Hepatic stellate cell (primary cell): ENCODE results near the gene INTS3.

Experiments
- DNase-seq: peaks from one replicate; pipeline ENCODE4 v3.0.0; 2011; ENCODE audit warnings: low spot score

The INTS3 gene, protein sequence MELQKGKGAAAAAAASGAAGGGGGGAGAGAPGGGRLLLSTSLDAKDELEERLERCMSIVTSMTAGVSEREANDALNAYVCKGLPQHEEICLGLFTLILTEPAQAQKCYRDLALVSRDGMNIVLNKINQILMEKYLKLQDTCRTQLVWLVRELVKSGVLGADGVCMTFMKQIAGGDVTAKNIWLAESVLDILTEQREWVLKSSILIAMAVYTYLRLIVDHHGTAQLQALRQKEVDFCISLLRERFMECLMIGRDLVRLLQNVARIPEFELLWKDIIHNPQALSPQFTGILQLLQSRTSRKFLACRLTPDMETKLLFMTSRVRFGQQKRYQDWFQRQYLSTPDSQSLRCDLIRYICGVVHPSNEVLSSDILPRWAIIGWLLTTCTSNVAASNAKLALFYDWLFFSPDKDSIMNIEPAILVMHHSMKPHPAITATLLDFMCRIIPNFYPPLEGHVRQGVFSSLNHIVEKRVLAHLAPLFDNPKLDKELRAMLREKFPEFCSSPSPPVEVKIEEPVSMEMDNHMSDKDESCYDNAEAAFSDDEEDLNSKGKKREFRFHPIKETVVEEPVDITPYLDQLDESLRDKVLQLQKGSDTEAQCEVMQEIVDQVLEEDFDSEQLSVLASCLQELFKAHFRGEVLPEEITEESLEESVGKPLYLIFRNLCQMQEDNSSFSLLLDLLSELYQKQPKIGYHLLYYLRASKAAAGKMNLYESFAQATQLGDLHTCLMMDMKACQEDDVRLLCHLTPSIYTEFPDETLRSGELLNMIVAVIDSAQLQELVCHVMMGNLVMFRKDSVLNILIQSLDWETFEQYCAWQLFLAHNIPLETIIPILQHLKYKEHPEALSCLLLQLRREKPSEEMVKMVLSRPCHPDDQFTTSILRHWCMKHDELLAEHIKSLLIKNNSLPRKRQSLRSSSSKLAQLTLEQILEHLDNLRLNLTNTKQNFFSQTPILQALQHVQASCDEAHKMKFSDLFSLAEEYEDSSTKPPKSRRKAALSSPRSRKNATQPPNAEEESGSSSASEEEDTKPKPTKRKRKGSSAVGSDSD

DNA sequence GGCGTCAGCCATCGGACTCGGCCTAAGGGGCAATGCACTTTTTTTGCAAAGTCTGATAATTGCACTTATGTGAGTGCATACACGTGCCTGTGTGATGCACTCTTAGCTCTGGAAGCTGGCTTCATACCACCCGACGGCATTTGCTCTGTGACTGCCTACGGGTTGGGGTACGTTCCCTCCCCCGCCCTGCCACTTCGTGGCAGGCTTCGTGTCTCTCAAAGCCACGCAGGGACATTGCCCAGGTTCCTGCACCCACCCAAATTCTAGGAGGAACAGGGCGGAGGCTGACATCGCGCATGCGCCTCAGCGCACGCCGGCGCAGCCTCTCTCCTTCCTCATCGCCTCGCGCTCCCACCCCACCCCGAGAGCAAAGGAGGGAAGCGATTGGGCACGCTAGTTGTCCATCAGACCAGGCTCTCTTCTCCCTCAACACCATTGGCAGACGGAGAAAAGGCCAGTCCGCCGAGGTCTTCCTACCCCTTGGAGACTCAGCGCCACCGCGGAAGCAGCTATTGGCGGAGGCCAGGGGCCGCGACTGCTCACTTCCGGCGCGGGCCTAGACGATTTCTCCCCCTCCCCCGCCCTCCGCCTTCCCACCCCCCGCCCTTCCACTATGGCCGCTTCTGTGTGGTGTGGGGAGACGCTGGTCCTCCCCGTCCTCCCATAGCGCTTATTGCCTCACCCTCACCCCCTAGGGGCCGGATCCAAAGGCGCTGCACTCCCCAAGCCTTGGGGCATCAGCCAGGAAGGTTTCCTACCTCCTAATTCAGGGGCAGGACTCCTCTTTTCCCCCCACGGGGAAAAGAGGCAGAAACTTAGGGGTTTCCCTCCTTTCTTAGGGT lies at the start of gene INTS3:
TSS of gene INTS3 (plus strand) at position 588 of the 842 bp plus-strand sequence. CDS start 585 bp downstream, outside the sequence.
- peak; percentile 100 for DNase-seq

- DNase-seq, result peak; percentile 61
Measured at GRCh38 chr1:153678519-153679336, 49.1 kb upstream of the INTS3 start, which contains the start of gene NPR1. TSS of gene NPR1 (plus strand) at chr1:153678688. CDS start at chr1:153679109, 421 bp downstream.

DNA sequence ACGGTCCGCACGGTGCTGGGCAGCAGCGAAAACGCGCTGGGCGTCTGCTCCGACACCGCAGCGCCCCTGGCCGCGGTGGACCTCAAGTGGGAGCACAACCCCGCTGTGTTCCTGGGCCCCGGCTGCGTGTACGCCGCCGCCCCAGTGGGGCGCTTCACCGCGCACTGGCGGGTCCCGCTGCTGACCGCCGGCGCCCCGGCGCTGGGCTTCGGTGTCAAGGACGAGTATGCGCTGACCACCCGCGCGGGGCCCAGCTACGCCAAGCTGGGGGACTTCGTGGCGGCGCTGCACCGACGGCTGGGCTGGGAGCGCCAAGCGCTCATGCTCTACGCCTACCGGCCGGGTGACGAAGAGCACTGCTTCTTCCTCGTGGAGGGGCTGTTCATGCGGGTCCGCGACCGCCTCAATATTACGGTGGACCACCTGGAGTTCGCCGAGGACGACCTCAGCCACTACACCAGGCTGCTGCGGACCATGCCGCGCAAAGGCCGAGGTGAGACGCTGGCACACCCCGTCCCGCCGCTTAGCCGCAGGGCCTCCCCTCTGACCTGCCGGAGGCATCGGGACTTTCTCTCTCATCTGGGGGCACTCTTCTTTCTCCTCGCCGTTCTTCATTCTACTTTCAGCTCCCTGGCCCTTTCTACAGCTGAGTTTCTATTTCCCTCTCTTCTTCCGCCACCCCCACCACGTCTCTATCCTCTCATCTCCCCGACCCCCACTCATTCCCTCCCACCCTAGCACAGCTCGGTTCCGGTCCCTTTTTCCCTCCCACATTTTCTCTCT lies 48.3 kb upstream of the INTS3 start:
- DNase-seq, result no peak

- no peak for DNase-seq
Measured at GRCh38 chr1:153680120-153680403, 47.8 kb upstream of the INTS3 start.

DNA sequence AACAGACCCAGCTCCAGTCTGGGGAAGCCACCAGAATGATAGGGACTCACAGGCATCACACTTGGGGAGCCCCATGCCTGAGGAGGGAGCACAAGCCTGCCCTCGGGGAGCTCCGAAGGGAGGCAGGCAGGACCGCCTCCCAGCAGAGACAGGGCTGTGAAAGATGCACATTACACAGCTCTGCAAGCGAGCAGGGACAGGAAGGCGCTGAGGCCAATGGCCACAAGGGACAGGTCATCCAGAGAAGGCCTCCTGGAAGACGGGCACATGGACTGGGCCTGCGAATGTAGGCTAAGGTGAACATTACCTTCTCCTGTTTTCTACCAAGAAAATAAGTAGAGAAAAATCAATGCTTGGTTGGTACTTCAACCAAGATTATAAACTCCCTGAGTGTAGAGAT lies 45.1 kb upstream of the INTS3 start:
- no peak for DNase-seq

- peak; percentile 53 for DNase-seq
Measured at GRCh38 chr1:153683854-153684253, 44.0 kb upstream of the INTS3 start.

DNA sequence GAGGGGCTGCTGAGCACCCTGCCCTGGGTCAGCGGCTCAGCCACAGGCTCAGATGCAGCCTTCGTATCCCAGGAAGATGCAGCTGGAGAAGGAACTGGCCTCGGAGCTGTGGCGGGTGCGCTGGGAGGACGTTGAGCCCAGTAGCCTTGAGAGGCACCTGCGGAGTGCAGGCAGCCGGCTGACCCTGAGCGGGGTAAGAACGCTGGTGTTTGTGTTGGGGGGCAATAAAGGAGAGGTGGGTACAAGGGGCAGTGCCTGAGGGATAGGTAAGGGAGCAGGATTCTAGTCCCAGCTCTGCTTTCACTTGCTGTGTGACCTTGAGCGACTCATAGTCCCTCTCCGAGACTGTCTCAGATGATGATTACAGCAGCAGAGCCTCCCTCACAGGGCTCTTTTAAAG lies 43.0 kb upstream of the INTS3 start:
- DNase-seq, result no peak

GRCh38 chr1:153685544-153686340 lies 42.1 kb upstream of the INTS3 start:
- no peak for DNase-seq

DNA sequence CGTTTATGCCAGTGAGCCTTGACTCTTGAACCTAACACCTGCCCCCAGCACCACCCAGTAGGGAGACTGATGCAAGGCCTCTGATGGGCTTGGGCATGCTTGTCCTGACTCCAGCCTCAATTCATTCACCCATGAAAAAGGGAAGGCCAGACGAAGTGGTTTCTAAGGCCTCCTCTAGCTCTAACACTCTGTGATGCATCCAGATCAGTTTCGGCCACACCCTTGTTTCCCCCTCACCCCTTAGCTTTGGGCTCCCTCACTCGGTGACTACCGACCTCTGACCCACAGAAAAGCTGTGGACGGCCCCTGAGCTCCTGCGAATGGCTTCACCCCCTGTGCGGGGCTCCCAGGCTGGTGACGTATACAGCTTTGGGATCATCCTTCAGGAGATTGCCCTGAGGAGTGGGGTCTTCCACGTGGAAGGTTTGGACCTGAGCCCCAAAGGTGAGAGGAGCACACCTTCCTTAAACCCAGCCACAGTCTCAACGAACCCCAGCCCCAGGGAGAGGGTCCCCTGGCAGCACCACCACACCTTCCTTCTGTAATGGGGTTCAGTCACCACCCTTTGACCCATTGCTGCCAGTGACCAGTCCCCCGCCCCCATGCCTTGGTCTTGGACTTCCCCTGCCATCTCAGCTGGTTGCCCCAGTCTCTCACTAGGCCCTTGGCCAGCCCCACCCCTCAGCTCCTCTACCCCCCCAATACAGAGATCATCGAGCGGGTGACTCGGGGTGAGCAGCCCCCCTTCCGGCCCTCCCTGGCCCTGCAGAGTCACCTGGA lies 40.3 kb upstream of the INTS3 start:
- no peak for DNase-seq

DNA sequence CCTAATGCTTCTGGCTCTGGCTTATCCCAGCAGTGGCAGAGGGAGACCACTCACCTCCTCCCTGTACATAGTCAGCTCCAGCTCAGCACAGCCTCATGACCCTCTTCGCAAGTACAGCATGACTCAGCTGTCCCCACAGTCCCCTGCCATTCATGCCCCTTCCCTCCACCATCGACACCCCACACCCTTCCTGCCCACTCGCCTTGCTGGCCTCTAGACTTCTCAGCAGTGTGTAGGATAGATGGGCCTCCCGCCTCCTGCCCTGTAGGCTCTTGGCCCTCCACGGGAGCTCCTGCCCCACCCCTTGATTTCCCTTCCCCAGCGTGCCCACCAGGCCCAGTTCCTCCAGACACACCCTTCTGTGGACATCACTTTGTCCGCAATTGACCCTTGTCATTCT lies 39.6 kb upstream of the INTS3 start:
- no peak for DNase-seq

DNA sequence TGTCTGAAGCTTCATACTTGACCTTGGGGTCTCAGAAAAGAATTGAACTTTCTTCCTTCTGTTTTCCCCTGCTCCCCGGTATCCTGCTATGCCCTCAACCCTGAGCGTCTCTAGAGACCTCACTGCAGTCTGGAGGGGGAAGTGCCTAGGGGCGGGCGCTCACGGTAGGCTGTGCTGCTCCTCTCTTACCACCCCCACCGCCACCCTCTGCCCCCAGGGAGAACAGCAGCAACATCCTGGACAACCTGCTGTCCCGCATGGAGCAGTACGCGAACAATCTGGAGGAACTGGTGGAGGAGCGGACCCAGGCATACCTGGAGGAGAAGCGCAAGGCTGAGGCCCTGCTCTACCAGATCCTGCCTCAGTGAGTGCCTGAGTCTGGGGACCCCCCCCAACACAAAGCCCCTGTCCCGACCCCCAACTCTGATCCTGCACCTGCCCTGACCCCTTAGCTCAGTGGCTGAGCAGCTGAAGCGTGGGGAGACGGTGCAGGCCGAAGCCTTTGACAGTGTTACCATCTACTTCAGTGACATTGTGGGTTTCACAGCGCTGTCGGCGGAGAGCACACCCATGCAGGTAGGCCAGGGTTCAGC lies 39.0 kb upstream of the INTS3 start:
- DNase-seq, result no peak

DNA sequence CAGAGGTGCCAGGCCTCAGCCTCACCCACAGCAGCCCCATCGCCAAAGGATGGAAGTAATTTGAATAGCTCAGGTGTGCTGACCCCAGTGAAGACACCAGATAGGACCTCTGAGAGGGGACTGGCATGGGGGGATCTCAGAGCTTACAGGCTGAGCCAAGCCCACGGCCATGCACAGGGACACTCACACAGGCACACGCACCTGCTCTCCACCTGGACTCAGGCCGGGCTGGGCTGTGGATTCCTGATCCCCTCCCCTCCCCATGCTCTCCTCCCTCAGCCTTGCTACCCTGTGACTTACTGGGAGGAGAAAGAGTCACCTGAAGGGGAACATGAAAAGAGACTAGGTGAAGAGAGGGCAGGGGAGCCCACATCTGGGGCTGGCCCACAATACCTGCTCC lies 34.4 kb upstream of the INTS3 start:
- no peak for DNase-seq

GRCh38 chr1:153696741-153697140 lies 31.1 kb upstream of the INTS3 start:
- DNase-seq, result no peak

DNA sequence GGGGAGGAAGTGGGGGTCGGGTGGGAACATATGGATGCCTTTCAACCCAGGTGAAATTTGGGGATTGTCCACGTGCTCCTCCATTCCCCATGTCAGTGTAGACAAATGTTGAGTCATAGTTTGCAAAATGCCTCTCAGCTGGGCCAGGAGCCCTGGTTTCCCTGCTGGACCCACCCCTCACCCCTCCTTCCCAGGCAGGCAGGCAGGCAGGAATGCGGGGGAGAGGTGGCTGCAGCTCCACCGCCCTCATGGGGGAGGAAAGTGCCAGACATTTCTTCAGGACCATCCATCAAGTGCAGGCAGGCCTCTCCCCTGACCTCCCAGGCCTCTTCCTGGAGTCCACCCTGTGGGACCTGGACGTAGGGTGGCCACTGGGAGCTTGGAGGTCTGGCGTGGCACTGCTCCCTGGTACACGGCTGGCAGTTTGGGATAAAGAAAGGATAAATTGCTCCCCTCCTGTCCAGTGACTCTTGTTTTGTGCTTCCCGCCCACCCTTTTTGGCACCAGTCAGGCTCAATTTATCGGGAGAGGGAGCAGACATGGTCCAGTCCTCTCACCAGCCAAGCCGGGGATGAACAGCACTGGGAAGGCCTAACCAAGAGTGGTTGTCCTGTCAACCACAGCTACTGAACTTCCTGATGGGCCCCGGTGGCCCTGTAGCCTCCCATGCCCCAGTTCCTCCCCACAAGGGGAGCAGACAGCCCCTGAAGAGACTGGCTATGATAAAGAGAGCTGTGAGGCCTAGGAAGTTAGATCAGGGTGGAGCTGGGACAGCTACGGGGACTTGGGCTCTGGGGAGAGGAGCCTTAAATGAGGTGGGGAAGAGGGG lies 30.4 kb upstream of the INTS3 start:
- peak; percentile 47 for DNase-seq

- no peak for DNase-seq
Measured at GRCh38 chr1:153698020-153698922, 29.6 kb upstream of the INTS3 start.
